Placental epithelial cell (primary cell): ENCODE measurements around the gene TLR10. TPM values are rescaled to one million over a fixed set of nuclear protein-coding genes. Genes with fewer than 3 reads are reported as not detected.

ENCODE experiments used
- small RNA-seq: library from RNA; depleted of rRNA; stranded (forward); fragments of <200 nt; gene quantifications from one replicate; pipeline ENCODE3, GENCODE V24; 2012
- total RNA-seq: library from RNA; depleted of rRNA; stranded (reverse); fragments of >200 nt; gene quantifications from 2 replicates; pipeline ENCODE4 v1.2.3, GENCODE V29; 2012

The TLR10 gene, protein sequence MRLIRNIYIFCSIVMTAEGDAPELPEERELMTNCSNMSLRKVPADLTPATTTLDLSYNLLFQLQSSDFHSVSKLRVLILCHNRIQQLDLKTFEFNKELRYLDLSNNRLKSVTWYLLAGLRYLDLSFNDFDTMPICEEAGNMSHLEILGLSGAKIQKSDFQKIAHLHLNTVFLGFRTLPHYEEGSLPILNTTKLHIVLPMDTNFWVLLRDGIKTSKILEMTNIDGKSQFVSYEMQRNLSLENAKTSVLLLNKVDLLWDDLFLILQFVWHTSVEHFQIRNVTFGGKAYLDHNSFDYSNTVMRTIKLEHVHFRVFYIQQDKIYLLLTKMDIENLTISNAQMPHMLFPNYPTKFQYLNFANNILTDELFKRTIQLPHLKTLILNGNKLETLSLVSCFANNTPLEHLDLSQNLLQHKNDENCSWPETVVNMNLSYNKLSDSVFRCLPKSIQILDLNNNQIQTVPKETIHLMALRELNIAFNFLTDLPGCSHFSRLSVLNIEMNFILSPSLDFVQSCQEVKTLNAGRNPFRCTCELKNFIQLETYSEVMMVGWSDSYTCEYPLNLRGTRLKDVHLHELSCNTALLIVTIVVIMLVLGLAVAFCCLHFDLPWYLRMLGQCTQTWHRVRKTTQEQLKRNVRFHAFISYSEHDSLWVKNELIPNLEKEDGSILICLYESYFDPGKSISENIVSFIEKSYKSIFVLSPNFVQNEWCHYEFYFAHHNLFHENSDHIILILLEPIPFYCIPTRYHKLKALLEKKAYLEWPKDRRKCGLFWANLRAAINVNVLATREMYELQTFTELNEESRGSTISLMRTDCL
- not detected in 2 replicates for total RNA-seq

DNA sequence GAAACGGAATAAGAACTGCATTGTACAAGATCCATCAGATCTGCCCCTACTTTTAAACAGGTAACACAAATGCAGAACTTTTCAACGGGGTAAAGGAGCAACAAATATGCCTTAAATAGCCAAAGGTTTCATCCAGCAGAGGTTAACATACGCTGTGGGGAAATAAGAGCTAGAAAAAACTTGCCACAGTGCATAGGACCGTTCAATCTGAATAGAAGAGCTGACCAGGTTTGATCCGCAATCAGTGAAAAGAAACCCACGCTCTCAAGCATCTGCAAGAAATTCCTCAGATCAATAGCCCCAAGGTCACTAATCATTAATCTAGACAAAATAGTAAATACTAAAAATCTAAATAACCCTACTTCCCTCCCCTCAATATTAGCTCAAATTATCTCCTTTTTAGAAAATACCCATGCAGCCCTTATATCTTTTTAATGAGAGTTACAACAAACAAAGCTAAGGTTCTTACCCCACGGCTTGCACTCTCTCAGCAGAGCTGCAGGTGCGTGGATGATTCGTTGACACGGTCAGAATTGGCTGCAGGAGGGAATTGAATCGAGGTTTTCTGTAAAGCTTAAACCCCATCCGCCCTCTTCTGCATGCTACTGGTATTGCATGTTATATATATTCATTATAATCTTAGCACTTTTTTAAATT lies at the start of gene TLR10:
TSS of gene TLR10 (minus strand) at position 539 of the 657 bp plus-strand sequence. CDS start 7,400 bp downstream, outside the sequence.

DNA sequence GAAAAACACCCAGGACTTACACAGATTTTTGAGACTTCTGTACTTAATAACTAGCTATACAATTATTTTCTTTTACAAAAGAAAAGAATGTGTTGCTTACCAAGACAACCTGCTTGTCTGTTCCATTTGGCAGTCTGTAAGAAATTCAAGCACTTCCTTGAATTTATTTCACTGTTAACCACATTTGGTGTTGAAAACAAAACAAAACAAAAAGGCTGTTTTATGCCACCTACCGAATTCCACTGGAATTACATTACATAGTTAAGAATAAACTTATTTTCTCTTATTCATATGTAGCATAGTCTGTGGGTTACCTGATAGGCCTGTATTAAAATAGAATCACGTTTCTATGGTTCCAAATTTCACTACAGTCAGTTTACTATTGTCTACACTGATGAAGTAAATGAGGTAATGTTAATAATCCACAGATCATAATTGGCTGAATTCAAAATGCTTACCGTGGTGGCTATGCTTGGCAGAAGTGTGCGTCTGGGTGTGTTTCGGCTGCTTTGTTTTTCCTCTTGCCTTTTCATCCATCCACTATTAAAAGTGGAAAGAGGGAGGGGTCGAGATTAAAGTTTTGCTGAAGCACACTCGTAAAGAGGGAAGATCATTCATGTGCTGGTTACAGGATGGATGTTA lies 22.0 kb upstream of the TLR10 start, which contains the start of gene TLR1:
TSS of gene TLR1 (minus strand) at position 138 of the 642 bp plus-strand sequence. CDS start 5,960 bp downstream, outside the sequence.

Small RNAs within 50 kb of the gene (small RNA-seq; reads per million reads assigned to genes)
- gene RNA5SP158 = not detected

Other genes with a start within 250 kb of the TLR10 start
- 30.2 and 56.3 TPM in 2 replicates for gene KLF3, start 118.8 kb downstream of the TLR10 start, total RNA-seq
- 0.79 and 0.98 TPM in 2 replicates for gene TLR1, start 21.8 kb upstream of the TLR10 start, total RNA-seq
- gene TLR6, start 73.8 kb upstream of the TLR10 start, total RNA-seq = 4.7 and 7.8 TPM in 2 replicates
- gene FAM114A1, start 84.8 kb upstream of the TLR10 start, total RNA-seq = 395 and 414 TPM in 2 replicates
- not detected in 2 replicates for gene TMEM156, start 249.4 kb upstream of the TLR10 start, total RNA-seq